Amniotic epithelial cell (primary cell): ENCODE data around the gene RGS7BP.

Source experiments
- DNase-seq: peaks from one replicate; pipeline ENCODE4 v3.0.0-alpha.2; 2010; ENCODE audit warnings: low read depth

Gene RGS7BP

DNA sequence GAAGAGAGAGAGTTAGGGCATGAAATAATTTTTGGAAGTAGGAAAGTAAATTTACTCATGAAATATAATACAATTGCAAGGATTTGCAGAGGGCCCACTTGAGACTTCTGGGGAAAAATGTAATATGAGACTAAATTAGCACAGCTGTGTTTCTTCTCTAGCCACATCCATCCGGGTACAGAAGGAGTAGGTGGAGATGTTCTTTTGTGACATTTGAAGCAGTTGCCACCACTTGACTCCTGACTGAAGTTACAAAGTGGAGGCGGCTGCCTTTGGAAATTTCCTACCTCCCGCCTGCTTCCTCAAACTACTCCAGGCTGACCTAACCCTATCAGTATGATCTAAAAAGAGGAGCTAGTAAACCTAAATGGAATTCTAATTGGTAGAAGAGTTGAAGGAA, 126.4 kb downstream of the RGS7BP start:
- DNase-seq: no peak

DNA sequence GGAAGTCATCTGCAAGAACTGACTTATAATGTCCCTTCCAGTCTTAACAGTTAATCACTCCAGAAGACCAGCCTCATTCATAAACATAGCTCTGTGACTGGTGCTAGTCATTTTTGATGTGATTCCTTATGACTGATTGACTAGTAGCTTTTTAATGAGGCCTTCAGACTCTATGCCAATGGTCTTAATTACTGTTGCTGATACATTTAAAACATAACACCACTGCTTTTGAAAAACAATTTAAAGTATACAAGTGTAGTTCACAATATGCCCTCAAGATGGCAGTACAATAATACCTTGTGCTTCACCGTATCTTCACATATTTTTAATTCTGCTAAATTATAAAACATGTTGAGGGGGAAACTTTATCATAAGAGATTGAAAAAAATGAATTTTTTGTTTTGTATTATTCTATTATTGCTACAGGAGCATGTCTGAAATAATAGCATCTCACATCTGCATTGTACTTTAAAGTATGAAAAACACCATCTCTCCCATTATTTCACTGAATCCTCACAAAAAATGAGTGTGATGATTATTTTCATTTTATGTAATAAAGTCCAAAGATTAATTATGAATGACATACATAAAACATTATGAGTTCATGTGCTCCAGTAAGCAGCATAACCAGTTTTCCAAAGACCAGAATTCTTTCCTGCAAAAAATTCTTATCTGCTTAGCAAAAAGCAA, 129.3 kb downstream of the RGS7BP start:
- peak; percentile 35 for DNase-seq

DNA sequence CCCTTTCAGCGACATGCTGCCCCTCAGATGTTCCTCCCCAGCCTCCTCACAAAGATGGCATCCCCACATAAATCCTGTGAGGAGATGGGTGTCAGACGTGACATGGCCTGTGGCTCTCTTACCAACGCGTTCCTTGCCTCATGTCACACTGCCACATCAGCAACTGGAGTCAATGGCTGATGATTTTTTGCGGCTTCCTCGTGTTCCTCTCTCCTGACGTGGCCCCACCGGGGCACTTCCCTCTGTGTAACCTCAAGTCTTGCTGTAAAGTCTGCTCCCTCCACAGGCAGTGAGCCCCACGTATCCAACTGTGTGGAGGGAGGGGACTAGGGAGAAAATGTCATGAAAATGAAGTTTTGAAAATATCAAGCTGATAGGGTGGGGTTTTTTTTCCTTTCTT, 131.3 kb downstream of the RGS7BP start:
- no peak for DNase-seq

DNA sequence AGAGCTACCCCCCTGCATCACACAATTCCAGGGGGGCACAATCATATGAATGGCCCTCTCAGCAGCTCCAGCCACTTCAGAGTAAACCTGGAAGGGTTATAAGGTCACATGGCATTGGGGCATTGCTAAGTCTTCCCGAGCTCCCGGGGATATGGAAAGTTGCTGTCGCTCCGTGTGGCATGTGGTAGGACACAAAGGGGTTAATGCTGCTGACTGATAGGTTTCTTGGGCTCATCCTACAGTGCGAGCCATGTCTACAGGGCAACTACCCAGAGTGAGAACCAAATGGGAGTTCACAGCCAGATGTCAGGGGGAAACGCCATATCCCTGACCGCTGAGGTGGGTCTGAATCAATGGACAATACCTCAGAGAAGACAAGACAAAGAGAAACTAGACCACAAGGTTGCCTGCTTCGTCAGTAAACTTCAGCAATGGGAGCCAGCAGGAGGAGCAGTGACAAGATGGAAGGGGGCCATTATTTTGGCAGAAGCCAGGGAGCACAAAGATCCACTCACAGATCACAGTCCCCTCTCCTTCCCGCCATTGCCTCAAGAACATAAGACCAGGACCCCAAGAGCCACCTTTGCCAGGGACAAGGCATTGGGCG, 132.1 kb downstream of the RGS7BP start:
- no peak for DNase-seq

DNA sequence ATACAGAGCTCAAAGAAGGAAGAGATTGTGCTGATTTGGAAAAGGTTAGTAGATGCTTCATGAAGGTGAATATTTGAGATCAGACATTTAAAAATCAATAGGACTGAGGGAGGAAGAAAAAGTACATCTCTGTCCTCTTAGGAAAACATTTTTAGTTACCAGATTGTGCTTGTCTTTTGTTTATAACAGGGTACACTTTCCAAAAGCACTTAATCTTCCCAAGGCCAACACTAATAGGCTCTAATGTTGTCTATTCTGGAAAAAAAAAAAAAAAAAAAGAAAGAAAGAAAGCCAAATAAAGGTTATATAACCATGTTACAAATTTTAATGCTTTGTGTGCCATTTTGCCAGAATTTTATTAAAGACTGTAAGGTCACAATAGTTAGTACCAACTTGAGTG, 139.0 kb downstream of the RGS7BP start:
- no peak for DNase-seq

DNA sequence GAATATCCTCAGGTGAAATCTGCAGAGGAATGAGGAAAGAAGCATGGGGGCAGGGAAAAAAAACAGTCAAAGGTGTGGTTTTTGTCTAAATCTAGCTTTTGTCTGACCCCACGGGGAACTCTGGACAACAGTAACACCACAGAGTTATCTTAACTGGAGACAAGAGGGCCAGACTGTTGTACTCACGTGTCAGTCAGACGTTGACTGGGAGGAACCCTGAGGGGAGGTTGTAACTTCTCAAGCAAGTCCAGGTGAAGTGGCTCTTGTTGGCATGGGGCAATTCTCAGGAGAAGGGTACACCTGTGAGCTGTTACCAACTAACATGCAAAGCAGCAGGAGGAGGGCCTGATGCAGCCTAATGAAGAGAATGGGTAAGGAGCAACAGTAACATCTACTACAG, 140.4 kb downstream of the RGS7BP start:
- DNase-seq: no peak

DNA sequence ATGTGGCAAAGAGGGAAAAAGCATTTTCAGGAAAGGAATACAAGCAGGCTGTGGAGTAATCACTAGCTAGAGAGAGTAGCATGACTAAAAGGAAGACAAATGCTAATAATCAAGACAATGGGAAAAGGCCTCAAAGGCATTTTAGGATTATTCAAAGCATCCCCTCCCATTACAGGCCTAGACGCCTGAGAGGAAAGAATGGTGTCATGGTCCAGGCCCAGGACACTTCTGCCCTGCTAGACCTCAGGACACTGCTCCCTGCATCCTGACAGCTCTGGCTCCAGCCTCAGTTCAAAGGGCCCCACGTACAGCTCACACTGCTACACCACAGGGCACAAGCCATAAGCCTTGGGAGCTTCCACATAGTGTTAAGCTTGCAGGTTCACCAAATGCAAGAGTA, 143.7 kb downstream of the RGS7BP start:
- no peak for DNase-seq

DNA sequence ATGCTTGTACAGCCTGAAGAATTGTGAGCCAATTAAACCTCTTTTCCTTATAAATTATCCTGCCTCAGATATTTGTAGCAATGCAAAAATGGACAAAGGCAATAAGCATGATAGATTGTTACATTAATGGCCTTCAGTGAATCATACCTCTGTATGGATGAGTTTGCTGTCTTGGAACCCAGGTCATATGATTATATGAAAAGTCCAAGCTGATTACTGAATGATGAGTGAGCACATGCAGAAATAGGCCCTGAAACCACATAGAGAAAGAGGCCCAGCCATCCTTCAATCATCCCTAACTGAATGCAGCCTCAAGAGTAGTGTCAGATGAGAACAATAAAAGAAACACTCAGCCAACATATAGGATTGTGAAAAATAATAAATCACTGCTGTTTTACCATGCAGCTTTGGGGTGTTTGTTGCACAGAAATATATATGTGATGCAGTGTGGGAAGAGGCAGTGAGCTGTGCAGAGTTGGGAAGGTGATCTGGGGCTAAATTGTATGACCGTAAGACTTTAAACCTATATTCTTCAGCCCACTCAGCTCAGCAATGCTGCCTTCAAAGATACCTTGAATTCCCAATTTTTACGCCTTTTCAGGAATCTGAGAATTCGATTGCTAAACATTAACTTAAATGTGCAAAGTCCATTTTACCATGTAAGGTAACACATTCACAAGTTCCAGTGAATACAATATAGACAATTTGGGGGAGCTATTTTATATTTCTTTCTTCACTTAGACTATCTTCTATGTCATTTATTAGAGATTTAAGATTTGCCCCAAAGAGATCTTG, 148.1 kb downstream of the RGS7BP start:
- peak; percentile 31 for DNase-seq

DNA sequence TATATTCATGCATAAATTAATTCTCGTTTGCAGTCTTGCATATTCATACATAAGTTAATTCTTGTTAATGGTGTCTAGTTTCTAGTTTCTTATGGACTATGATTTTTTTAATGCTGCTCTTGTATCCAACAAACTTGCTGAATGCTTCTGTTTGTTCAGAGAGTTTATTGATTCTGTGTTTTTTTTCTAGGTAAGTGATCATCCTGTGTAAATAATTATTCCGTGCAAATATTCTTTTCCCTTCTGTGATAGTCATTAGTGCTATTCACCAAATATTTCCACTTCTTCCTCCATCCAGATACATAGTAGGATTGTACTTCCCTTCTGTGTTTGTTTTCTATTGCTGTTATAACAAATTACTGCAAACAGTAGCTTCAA, 148.7 kb downstream of the RGS7BP start:
- DNase-seq: no peak

DNA sequence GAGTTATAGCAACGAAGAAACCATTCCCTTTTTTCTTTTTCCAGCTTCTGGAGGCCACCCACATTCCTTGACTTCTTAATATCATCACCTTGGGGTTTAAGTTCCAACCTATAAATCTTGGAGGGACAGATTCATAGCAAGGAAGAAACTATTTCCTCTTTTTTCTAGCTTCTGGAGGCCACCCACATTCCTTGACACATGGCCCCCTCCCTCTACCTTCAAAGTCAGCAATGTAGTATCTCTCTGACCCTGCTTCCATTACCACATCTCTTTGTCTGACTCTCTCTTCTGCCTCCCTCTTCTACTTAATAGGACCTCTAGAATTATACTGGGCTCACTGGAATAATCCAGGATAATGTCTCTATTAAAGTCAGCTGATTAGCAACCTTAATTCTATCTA, 149.8 kb downstream of the RGS7BP start:
- DNase-seq: no peak

DNA sequence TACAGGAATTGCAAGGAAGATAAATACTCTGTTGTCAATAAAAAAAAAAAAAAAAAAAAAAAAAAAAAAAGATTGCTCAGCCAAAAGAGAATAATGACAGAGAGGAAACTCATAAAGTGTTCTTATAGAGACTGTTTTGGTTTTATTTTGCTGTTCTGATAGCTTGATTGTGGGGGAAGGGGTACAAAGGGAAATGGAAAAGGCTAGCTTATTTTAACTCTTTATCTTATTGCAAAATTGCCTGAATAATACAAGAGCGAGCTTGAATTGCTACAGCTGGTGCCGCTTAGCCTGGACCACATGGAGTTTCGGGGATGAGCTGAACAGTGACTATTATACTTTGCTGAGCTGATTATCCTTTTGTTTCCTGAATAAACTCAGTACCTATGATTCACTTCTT, 153.5 kb downstream of the RGS7BP start:
- DNase-seq: no peak
